GM12874 (cell line): Measurements from ENCODE around the gene TACC2.

Source experiments
- TF ChIP-seq, protein P1 (sequence below): IDR thresholded peaks from 2 replicates; pipeline ENCODE4 v1.5.1; 2011; ENCODE audit warnings: low read depth, mild to moderate bottlenecking, control low read depth, low read length, moderate library complexity; ENCODE audit not compliant: insufficient read depth

TACC2 gene

GRCh38 chr10:122097935-122098334 is 109.0 kb downstream of the TACC2 start:
- TF ChIP-seq, protein P1, sequence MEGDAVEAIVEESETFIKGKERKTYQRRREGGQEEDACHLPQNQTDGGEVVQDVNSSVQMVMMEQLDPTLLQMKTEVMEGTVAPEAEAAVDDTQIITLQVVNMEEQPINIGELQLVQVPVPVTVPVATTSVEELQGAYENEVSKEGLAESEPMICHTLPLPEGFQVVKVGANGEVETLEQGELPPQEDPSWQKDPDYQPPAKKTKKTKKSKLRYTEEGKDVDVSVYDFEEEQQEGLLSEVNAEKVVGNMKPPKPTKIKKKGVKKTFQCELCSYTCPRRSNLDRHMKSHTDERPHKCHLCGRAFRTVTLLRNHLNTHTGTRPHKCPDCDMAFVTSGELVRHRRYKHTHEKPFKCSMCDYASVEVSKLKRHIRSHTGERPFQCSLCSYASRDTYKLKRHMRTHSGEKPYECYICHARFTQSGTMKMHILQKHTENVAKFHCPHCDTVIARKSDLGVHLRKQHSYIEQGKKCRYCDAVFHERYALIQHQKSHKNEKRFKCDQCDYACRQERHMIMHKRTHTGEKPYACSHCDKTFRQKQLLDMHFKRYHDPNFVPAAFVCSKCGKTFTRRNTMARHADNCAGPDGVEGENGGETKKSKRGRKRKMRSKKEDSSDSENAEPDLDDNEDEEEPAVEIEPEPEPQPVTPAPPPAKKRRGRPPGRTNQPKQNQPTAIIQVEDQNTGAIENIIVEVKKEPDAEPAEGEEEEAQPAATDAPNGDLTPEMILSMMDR: no peak

- TF ChIP-seq, protein P1: no peak
These were observed 110.0 kb downstream of the TACC2 start for GRCh38 chr10:122098924-122099323.

- TF ChIP-seq, protein P1: no peak
These were observed 110.6 kb downstream of the TACC2 start for GRCh38 chr10:122099562-122099961.

DNA sequence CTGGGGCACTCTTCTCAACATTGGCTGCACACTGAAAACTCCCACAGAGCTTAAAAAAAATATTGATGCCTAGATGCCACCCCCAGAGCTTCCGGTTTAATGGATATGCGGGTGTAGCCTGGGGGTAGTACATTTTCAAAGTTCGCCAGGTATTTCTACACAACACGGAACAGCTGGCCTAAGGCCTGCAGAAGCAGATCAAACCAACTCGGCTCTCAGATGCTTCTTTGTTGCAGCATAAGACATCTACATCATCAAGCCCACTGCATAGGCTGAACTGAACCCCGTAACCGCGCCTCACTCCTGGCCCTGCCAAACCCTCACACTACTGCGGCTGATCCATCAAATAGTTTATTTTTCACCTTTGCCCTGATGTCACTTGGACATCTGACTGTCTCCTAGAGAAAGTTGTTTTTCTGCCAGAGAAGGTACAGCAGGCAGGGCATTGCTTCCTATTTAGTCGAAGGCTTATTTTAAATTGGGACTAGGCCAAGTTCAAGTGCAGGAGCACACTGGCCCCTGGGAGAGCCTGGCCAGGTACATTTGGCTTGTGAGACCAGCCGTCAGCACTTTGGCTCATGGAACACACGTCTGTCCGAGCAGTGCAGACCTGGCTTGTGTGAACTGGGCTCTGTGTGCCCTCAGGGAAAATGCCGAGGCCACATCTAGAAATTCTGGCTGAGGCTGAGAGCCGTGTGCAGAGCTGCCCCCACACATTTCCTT is 113.3 kb downstream of the TACC2 start:
- TF ChIP-seq, protein P1: no peak

- TF ChIP-seq, protein P1: no peak
These were observed 114.0 kb downstream of the TACC2 start for GRCh38 chr10:122102869-122103525.

DNA sequence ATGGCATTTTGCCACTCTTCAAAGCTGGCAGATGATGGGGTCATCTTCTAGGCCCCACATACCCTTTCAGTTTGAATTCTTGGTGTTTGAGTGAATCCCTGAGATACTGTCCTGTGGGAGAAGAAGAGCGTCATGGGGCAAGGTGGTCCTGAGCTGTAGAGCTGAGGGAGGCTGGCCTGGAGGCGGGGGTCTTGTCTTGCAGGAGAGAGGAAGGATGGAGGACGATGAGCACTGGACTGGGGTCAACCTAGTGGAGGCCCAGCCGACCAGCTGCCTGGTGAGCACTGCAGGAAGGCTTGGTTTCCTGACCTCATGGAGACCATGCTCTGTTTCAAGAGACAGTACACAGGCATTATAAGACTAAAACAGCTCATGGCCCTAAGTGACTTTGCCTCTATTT is 114.6 kb downstream of the TACC2 start:
- TF ChIP-seq, protein P1: no peak

GRCh38 chr10:122112021-122112616 is 123.2 kb downstream of the TACC2 start:
- TF ChIP-seq, protein P1: no peak
